Stimulated activated CD4-positive, alpha-beta T cell treated with anti-CD3 and anti-CD28 coated beads, TNF-alpha, amount 100 ng/mL, for 24 hours (primary cell): Measurements from ENCODE around the gene RTN4.
"Not testable (repeated sequence)": the region's sequence is repeated elsewhere in the genome, so short reads cannot be mapped to it uniquely, and the experiment has no call there.

Source experiments
- DNase-seq, 3 experiments: peaks; one replicate each; pipeline ENCODE4 v3.0.0-alpha.2; 2020; ENCODE audit warnings: low read depth in 3 of 3

Gene RTN4

GRCh38 chr2:55010149-55010591, 40.1 kb downstream of the RTN4 start:
- peak in 1 of 3 experiments; percentile 5 for DNase-seq

GRCh38 chr2:55009277-55010060, 40.8 kb downstream of the RTN4 start:
- no peak for DNase-seq

- DNase-seq: no peak
These were observed 43.9 kb downstream of the RTN4 start for GRCh38 chr2:55006306-55006705.

- DNase-seq: no peak
These were observed 46.3 kb downstream of the RTN4 start for GRCh38 chr2:55003706-55004639.

- no peak for DNase-seq
These were observed 48.5 kb downstream of the RTN4 start for GRCh38 chr2:55001716-55002115.

- DNase-seq: no peak
These were observed 49.9 kb downstream of the RTN4 start for GRCh38 chr2:55000341-55000740.

GRCh38 chr2:54999182-54999581, 51.1 kb downstream of the RTN4 start:
- no peak for DNase-seq

GRCh38 chr2:54997826-54998225, 52.4 kb downstream of the RTN4 start:
- DNase-seq: no peak

- DNase-seq: no peak
These were observed 54.7 kb downstream of the RTN4 start for GRCh38 chr2:54995553-54995952.

- DNase-seq: not testable (repeated sequence)
These were observed 59.6 kb downstream of the RTN4 start for GRCh38 chr2:54990694-54991093.

- no peak for DNase-seq
These were observed 61.6 kb downstream of the RTN4 start for GRCh38 chr2:54988612-54989011.

- DNase-seq: no peak
These were observed 64.0 kb downstream of the RTN4 start for GRCh38 chr2:54986264-54986663.

GRCh38 chr2:54984476-54984875, 65.8 kb downstream of the RTN4 start:
- no peak for DNase-seq

GRCh38 chr2:54983345-54984220, 66.7 kb downstream of the RTN4 start:
- DNase-seq: no peak

GRCh38 chr2:54981385-54981784, 68.9 kb downstream of the RTN4 start:
- DNase-seq: no peak

GRCh38 chr2:54979321-54980044, 70.8 kb downstream of the RTN4 start:
- no peak for DNase-seq

- no peak for DNase-seq
These were observed 73.1 kb downstream of the RTN4 start for GRCh38 chr2:54977149-54977548.

- no peak for DNase-seq
These were observed 74.4 kb downstream of the RTN4 start for GRCh38 chr2:54975598-54976492.

- DNase-seq: no peak
These were observed 75.1 kb downstream of the RTN4 start for GRCh38 chr2:54975175-54975574.

- no peak for DNase-seq
These were observed 80.3 kb downstream of the RTN4 start for GRCh38 chr2:54969940-54970338.
